GM23338 (cell line): ENCODE results near the gene PIP5K1C. TPM values are rescaled to one million over a fixed set of nuclear protein-coding genes. Genes with fewer than 3 reads are reported as not detected.
"Not testable (repeated sequence)": the region's sequence is repeated elsewhere in the genome, so short reads cannot be mapped to it uniquely, and the experiment has no call there.

Experiments used
- ATAC-seq: fragments of 200-7000 bp; cut with Tn5 transposase; 3 replicates; pipeline ENCODE4 v1.9.1; 2020
- DNase-seq: peaks from one replicate; pipeline ENCODE4 v3.0.0-alpha.2; 2015; ENCODE audit warnings: low spot score
- H2AFZ ChIP-seq: fragments of 200-600 bp; sonication (generic); 2 replicates; pipeline ENCODE4 v1.8.0; 2016; ENCODE audit warnings: antibody characterized with exemption, mild to moderate bottlenecking, moderate library complexity
- H3F3A ChIP-seq: fragments of 200-600 bp; sonication (generic); replicated peaks from 2 replicates; pipeline ENCODE4 v1.8.0; 2017; ENCODE audit warnings: antibody characterized with exemption, mixed run types, low read depth
- H3K27ac ChIP-seq: fragments of 200-600 bp; sonication (generic); 2 replicates; pipeline ENCODE4 v1.6.1; 2016; ENCODE audit warnings: low read depth
- H3K27me3 ChIP-seq: fragments of 200-600 bp; sonication (generic); 2 replicates; pipeline ENCODE4 v1.8.0; 2016; ENCODE audit warnings: mild to moderate bottlenecking, mixed run types, moderate library complexity; ENCODE audit not compliant: insufficient read depth
- H3K36me3 ChIP-seq: fragments of 200-600 bp; sonication (generic); 2 replicates; pipeline ENCODE4 v1.8.0; 2016; ENCODE audit warnings: mild to moderate bottlenecking; ENCODE audit not compliant: insufficient read depth
- H3K4me1 ChIP-seq: fragments of 200-600 bp; sonication (generic); 2 replicates; pipeline ENCODE4 v1.8.0; 2016; ENCODE audit warnings: mild to moderate bottlenecking, moderate library complexity; ENCODE audit not compliant: insufficient read depth
- H3K4me2 ChIP-seq: fragments of 200-600 bp; sonication (generic); 2 replicates; pipeline ENCODE4 v1.7.1; 2017; ENCODE audit warnings: mixed run types
- H3K4me3 ChIP-seq: fragments of 200-600 bp; sonication (generic); 2 replicates; pipeline ENCODE4 v1.6.1; 2016; ENCODE audit warnings: mixed run types
- H3K79me2 ChIP-seq: fragments of 200-600 bp; sonication (generic); replicated peaks from 2 replicates; pipeline ENCODE4 v1.8.0; 2017; ENCODE audit warnings: mild to moderate bottlenecking; ENCODE audit not compliant: insufficient read depth
- H3K9me2 ChIP-seq: fragments of 200-600 bp; sonication (generic); 2 replicates; pipeline ENCODE4 v1.8.0; 2017; ENCODE audit not compliant: insufficient read depth
- H4K20me1 ChIP-seq: fragments of 200-600 bp; sonication (generic); replicated peaks from 2 replicates; pipeline ENCODE4 v1.8.0; 2017; ENCODE audit warnings: mild to moderate bottlenecking; ENCODE audit not compliant: insufficient read depth
- H3K27ac Mint-ChIP-seq: 2 replicates; pipeline ENCODE4 v1.8.0; 2020; ENCODE audit warnings: inconsistent platforms, mild to moderate bottlenecking, moderate library complexity, mixed read lengths
- H3K27me3 Mint-ChIP-seq: 3 replicates; pipeline ENCODE4 v1.8.0; 2022; ENCODE audit warnings: low read depth, mild to moderate bottlenecking, moderate library complexity, mixed read lengths, inconsistent platforms; ENCODE audit not compliant: insufficient read depth, poor library complexity
- H3K36me3 Mint-ChIP-seq: 3 replicates; pipeline ENCODE4 v1.8.0; 2021; ENCODE audit warnings: low read depth, mild to moderate bottlenecking, inconsistent platforms, moderate library complexity, mixed read lengths
- H3K4me1 Mint-ChIP-seq: 3 replicates; pipeline ENCODE4 v1.8.0; 2020; ENCODE audit warnings: mild to moderate bottlenecking, inconsistent platforms, mixed read lengths
- H3K4me3 Mint-ChIP-seq: 3 replicates; pipeline ENCODE4 v1.8.0; 2021; ENCODE audit warnings: moderate library complexity, mild to moderate bottlenecking, inconsistent platforms, mixed read lengths
- H3K9me3 Mint-ChIP-seq: 3 replicates; pipeline ENCODE4 v1.8.0; 2020; ENCODE audit warnings: moderate library complexity, mild to moderate bottlenecking, inconsistent platforms, mixed read lengths
- CREB1 ChIP-seq: fragments of 250-450 bp; sonication (Bioruptor Pico); IDR thresholded peaks from 2 replicates; pipeline ENCODE4 v1.5.0; 2020; ENCODE audit warnings: low read depth, mild to moderate bottlenecking, moderate library complexity
- CTCF ChIP-seq, 2 experiments: fragments of 200-600 bp in 1 of 2; sonication (generic) in 1 of 2; conservative IDR thresholded peaks; 2 replicates each; pipeline versions ENCODE4 v1.5.1 to v1.6.1; 2016 to 2017; ENCODE audit warnings: antibody characterized with exemption in 2 of 2, low read depth in 2 of 2, mild to moderate bottlenecking in 2 of 2, moderate library complexity in 1 of 2
- EZH2phosphoT487 ChIP-seq: fragments of 200-600 bp; sonication (generic); IDR thresholded peaks from one replicate; pipeline ENCODE4 v1.8.1; 2018; ENCODE audit warnings: antibody characterized with exemption; ENCODE audit not compliant: unreplicated experiment
- polyA plus RNA-seq: library from polyadenylated mRNA; unstranded; fragments of >200 nt; fragmentation: Nextera tagmentation; extraction: Ambion mirVana; gene quantifications from 2 replicates; pipeline ENCODE4 v1.2.1, GENCODE V29; 2016
- total RNA-seq: library from RNA; depleted of rRNA; stranded (reverse); fragments of >200 nt; shearing (Covaris generic); gene quantifications from 2 replicates; pipeline ENCODE4 v1.2.3, GENCODE V29; 2014

Gene PIP5K1C
- total and polyA plus RNA-seq, 2 experiments from 2014 or later: 11.8 to 46.7 TPM

GRCh38 chr19:3667037-3667638 is 33.1 kb downstream of the PIP5K1C start:
- no peak overlapping the region for H3K4me3 ChIP-seq
- no peaks in the 10 kb centered on the region for H3K27me3 ChIP-seq
- H3K4me3 Mint-ChIP-seq: no peak overlapping the region
- H3K27ac ChIP-seq: no peak overlapping the region
- H3K27ac Mint-ChIP-seq: peak overlapping the region; percentile 74
- H3K9me2 ChIP-seq: no peaks in the 10 kb centered on the region
- no peak overlapping the region for H3K4me2 ChIP-seq
- H3K4me1 ChIP-seq: peaks cover 6% of the 10 kb centered on the region; the same call in 1 of the 2 replicates
- H3K79me2 ChIP-seq: 0 out of 2 replicates have a peak, but pooled peaks cover under 1% of the 10 kb centered on the region
- TF ChIP-seq EZH2phosphoT487: no peak
- peaks cover 15% of the 10 kb centered on the region; the same call in 2 of the 3 replicates for H3K4me1 Mint-ChIP-seq
- no peaks in the 10 kb centered on the region; the same call in 1 of the 2 replicates for H4K20me1 ChIP-seq
- H3K36me3 Mint-ChIP-seq: peaks cover 13% of the 10 kb centered on the region; the same call in 2 of the 3 replicates
- no peaks in the 10 kb centered on the region for H3K36me3 ChIP-seq
- no peaks in the 10 kb centered on the region for H3F3A ChIP-seq
- no peak overlapping the region for H2AFZ ChIP-seq
- ATAC-seq (no peak), DNase-seq (no peak)
- peaks cover 6% of the 10 kb centered on the region for H3K27me3 Mint-ChIP-seq
- H3K9me3 Mint-ChIP-seq: no peaks in the 10 kb centered on the region

GRCh38 chr19:3666545-3666856 is 33.8 kb downstream of the PIP5K1C start:
- not testable (repeated sequence) for H4K20me1 ChIP-seq, H3K27me3 Mint-ChIP-seq, H3K27ac ChIP-seq, H3K9me3 Mint-ChIP-seq, H3K4me3 Mint-ChIP-seq, H3K4me3 ChIP-seq, H3K9me2 ChIP-seq, H3K36me3 ChIP-seq, ATAC-seq, H3F3A ChIP-seq, DNase-seq, H3K4me1 ChIP-seq, H3K27me3 ChIP-seq, H2AFZ ChIP-seq, H3K4me2 ChIP-seq, H3K27ac Mint-ChIP-seq, H3K79me2 ChIP-seq
- Mint-ChIP-seq H3K36me3 (peaks cover 13% of the 10 kb centered on the region; the same call in 2 of the 3 replicates), H3K4me1 (peaks cover 11% of the 10 kb centered on the region; the same call in 2 of the 3 replicates)

- Mint-ChIP-seq H3K36me3 (peaks cover 19% of the 10 kb centered on the region), H3K4me3 (no peak overlapping the region), H3K27ac (no peak overlapping the region), H3K27me3 (peaks cover 12% of the 10 kb centered on the region), H3K4me1 (peaks cover 7% of the 10 kb centered on the region; the same call in 2 of the 3 replicates), H3K9me3 (no peaks in the 10 kb centered on the region)
- TF ChIP-seq CREB1 (CRISPR knock-in tag) (no peak), CTCF (conservative IDR thresholded peaks at IDR 0.05; ENCODE audit: low read depth in 2 of 2) (peak; percentile 78 to 95)
- Histone ChIP-seq H3K27ac (no peak overlapping the region), H3F3A (no peaks in the 10 kb centered on the region), H3K4me3 (no peak overlapping the region), H2AFZ (no peak overlapping the region), H4K20me1 (no peaks in the 10 kb centered on the region; the same call in 1 of the 2 replicates), H3K79me2 (no peaks in the 10 kb centered on the region), H3K36me3 (no peaks in the 10 kb centered on the region), H3K9me2 (no peaks in the 10 kb centered on the region), H3K27me3 (no peaks in the 10 kb centered on the region), H3K4me1 (no peaks in the 10 kb centered on the region), H3K4me2 (no peak overlapping the region)
- ATAC-seq: peak; percentile 76
- DNase-seq: peak; percentile 61
Observed at GRCh38 chr19:3665681-3666544, 34.4 kb downstream of the PIP5K1C start.
